Caco-2 (cell line): ENCODE measurements around the gene SDSL. TPM values are rescaled to one million over a fixed set of nuclear protein-coding genes. Genes with fewer than 3 reads are reported as not detected.

Experiments
- BruUV-seq: library from RNA; stranded (reverse); fragments of 400-500 nt; replicated peaks from 2 replicates; lab custom pipeline; 2021; lab: Mats Ljungman, UMichigan
- CTCF ChIA-PET: fragments of 300-600 bp; sonication (Branson Sonifier 250); formaldehyde crosslinking; loops from one replicate; lab custom pipeline; 2022; ENCODE audit warnings: antibody characterized with exemption; lab: Charles Lee
- POLR2A ChIA-PET: fragments of 300-600 bp; sonication (Branson Sonifier 250); formaldehyde crosslinking; loops from one replicate; lab custom pipeline; 2022; ENCODE audit warnings: antibody characterized with exemption; lab: Charles Lee
- DNase-seq, 2 experiments: peaks; one replicate each; pipeline versions ENCODE4 v3.0.0 to v3.0.0-alpha.2; 2020 to 2022
- H3K27me3 ChIP-seq: replicated peaks from 2 replicates; pipeline ENCODE4 v1.6.0; 2011; ENCODE audit warnings: low read length; ENCODE audit not compliant: control insufficient read depth, insufficient read depth
- H3K36me3 ChIP-seq: 2 replicates; pipeline ENCODE4 v1.5.1; 2011; ENCODE audit warnings: low read length; ENCODE audit not compliant: control insufficient read depth, insufficient read depth
- H3K4me1 ChIP-seq: fragments of 250-450 bp; sonication (Bioruptor Pico); 2 replicates; pipeline ENCODE4 v1.5.1; 2020; ENCODE audit warnings: mild to moderate bottlenecking
- H3K4me3 ChIP-seq: 2 replicates; pipeline ENCODE4 v1.5.1; 2011; ENCODE audit warnings: low read depth, mild to moderate bottlenecking, control low read depth, low read length
- H3K9me3 ChIP-seq: fragments of 250-450 bp; sonication (Bioruptor Pico); 2 replicates; pipeline ENCODE4 v1.5.1; 2020; ENCODE audit warnings: mild to moderate bottlenecking, moderate library complexity
- H3K27ac Mint-ChIP-seq: one replicate; pipeline ENCODE4 v1.8.0; 2022; ENCODE audit warnings: mixed read lengths; ENCODE audit not compliant: unreplicated experiment
- H3K27me3 Mint-ChIP-seq: one replicate; pipeline ENCODE4 v1.8.0; 2022; ENCODE audit warnings: mixed read lengths; ENCODE audit not compliant: insufficient read depth, unreplicated experiment
- H3K36me3 Mint-ChIP-seq: one replicate; pipeline ENCODE4 v1.8.0; 2022; ENCODE audit warnings: mild to moderate bottlenecking, mixed read lengths; ENCODE audit not compliant: insufficient read depth, unreplicated experiment
- H3K4me1 Mint-ChIP-seq: one replicate; pipeline ENCODE4 v1.8.0; 2022; ENCODE audit warnings: low read depth, mixed read lengths; ENCODE audit not compliant: unreplicated experiment
- H3K4me3 Mint-ChIP-seq: one replicate; pipeline ENCODE4 v1.8.0; 2022; ENCODE audit warnings: mild to moderate bottlenecking, moderate library complexity, mixed read lengths; ENCODE audit not compliant: unreplicated experiment
- H3K9me3 Mint-ChIP-seq: one replicate; pipeline ENCODE4 v1.8.0; 2022; ENCODE audit warnings: mixed read lengths; ENCODE audit not compliant: unreplicated experiment
- CTCF ChIP-seq, 2 experiments: fragments of 200-600 bp in 1 of 2; IDR thresholded peaks; 1 replicate in 1 of 2; 2 replicates in 1 of 2; pipeline versions ENCODE4 v1.5.1 to v1.8.0; 2011 to 2022; ENCODE audit warnings: antibody characterized with exemption in 1 of 2, control low read depth in 1 of 2, inconsistent platforms in 1 of 2, low read depth in 1 of 2, low read length in 1 of 2, mild to moderate bottlenecking in 1 of 2, moderate library complexity in 1 of 2; ENCODE audit not compliant: insufficient read depth in 1 of 2, severe bottlenecking in 1 of 2, unreplicated experiment in 1 of 2
- intact Hi-C: fragments of 100-400 bp; cut with micrococcal nuclease; formaldehyde crosslinking; loops from one replicate; pipeline ENCODE4 v1.10.0; 2022; ENCODE audit not compliant: unreplicated experiment
- total RNA-seq: library from RNA; stranded (reverse); gene quantifications from 2 replicates; pipeline ENCODE4 v1.2.3, GENCODE V29; 2022

The SDSL gene
- total RNA-seq, 1 experiment from 2014 or later, result 4.5 TPM

GRCh38 chr12:113443030-113443539, 20.9 kb downstream of the SDSL start:
- CTCF ChIA-PET, result interaction anchor here (1.0 kb wide), 1 partner anchor 323 kb away, joined by 4 read pairs; no protein-coding TSS in a partner anchor
- POLR2A ChIA-PET, result no interaction called here
- H3K36me3 Mint-ChIP-seq, result no peaks in the 10 kb centered on the region

GRCh38 chr12:113445544-113446171, 23.5 kb downstream of the SDSL start:
- no TSS peak for BruUV-seq
- no peaks in the 10 kb centered on the region for H3K9me3 Mint-ChIP-seq
- H3K4me1 ChIP-seq, result no peaks in the 10 kb centered on the region
- intact Hi-C loops, result no loop called here
- no peaks in the 10 kb centered on the region for H3K36me3 Mint-ChIP-seq
- ChIA-PET CTCF (interaction anchor here (1.8 kb wide), 1 partner anchor 20 kb away, joined by 6 read pairs; no protein-coding TSS in a partner anchor), POLR2A (no interaction called here)
- H3K27me3 ChIP-seq, result no peaks in the 10 kb centered on the region
- DNase-seq, result no peak
- peaks cover 4% of the 10 kb centered on the region for H3K27me3 Mint-ChIP-seq
- no peaks in the 10 kb centered on the region for H3K9me3 ChIP-seq
- H3K4me3 ChIP-seq, result no peak overlapping the region
- H3K4me1 Mint-ChIP-seq, result peaks cover 6% of the 10 kb centered on the region
- no peak for TF ChIP-seq CTCF (IDR thresholded peaks at IDR 0.05; ENCODE audit: insufficient read depth in 1 of 2, low read depth in 1 of 2, low read length in 1 of 2, severe bottlenecking in 1 of 2, unreplicated experiment in 1 of 2)
- no peaks in the 10 kb centered on the region for H3K36me3 ChIP-seq
- H3K4me3 Mint-ChIP-seq, result no peak overlapping the region
- no peak overlapping the region for H3K27ac Mint-ChIP-seq

More at GRCh38 chr12:113443030-113443539, 20.9 kb downstream of the SDSL start:
- no peak overlapping the region for H3K27ac Mint-ChIP-seq
- BruUV-seq, result no TSS peak
- H3K4me1 Mint-ChIP-seq, result peaks cover 6% of the 10 kb centered on the region
- no peaks in the 10 kb centered on the region for H3K9me3 Mint-ChIP-seq
- Histone ChIP-seq H3K4me1 (no peaks in the 10 kb centered on the region), H3K9me3 (no peaks in the 10 kb centered on the region), H3K36me3 (no peaks in the 10 kb centered on the region), H3K4me3 (no peak overlapping the region), H3K27me3 (no peaks in the 10 kb centered on the region)
- intact Hi-C loops, result no loop called here
- no peaks in the 10 kb centered on the region for H3K27me3 Mint-ChIP-seq
- DNase-seq, result no peak
- no peak for TF ChIP-seq CTCF (IDR thresholded peaks at IDR 0.05; ENCODE audit: insufficient read depth in 1 of 2, low read depth in 1 of 2, low read length in 1 of 2, severe bottlenecking in 1 of 2, unreplicated experiment in 1 of 2)
- no peak overlapping the region for H3K4me3 Mint-ChIP-seq

- no peak for TF ChIP-seq CTCF (IDR thresholded peaks at IDR 0.05; ENCODE audit: insufficient read depth in 1 of 2, low read depth in 1 of 2, low read length in 1 of 2, severe bottlenecking in 1 of 2, unreplicated experiment in 1 of 2)
- Mint-ChIP-seq H3K4me1 (no peaks in the 10 kb centered on the region), H3K27me3 (peaks cover 4% of the 10 kb centered on the region), H3K4me3 (no peak overlapping the region), H3K27ac (no peak overlapping the region), H3K9me3 (no peaks in the 10 kb centered on the region), H3K36me3 (no peaks in the 10 kb centered on the region)
- ChIA-PET CTCF (no interaction called here), POLR2A (no interaction called here)
- H3K36me3 ChIP-seq, result no peaks in the 10 kb centered on the region
- no peaks in the 10 kb centered on the region for H3K9me3 ChIP-seq
- intact Hi-C loops, result no loop called here
- H3K27me3 ChIP-seq, result no peaks in the 10 kb centered on the region; the same call in 1 of the 2 replicates
- H3K4me1 ChIP-seq, result no peaks in the 10 kb centered on the region
- BruUV-seq, result no TSS peak
- no peak overlapping the region for H3K4me3 ChIP-seq
- DNase-seq, result no peak
These were observed 26.7 kb downstream of the SDSL start for GRCh38 chr12:113448873-113449272.
